H9 (cell line): ENCODE measurements around the gene SOCS7. TPM values are rescaled to one million over a fixed set of nuclear protein-coding genes. Genes with fewer than 3 reads are reported as not detected.

Source experiments
- DNase-seq: peaks from one replicate; pipeline ENCODE4 v3.0.0-alpha.2; 2017
- H2AFZ ChIP-seq: one replicate; pipeline ENCODE4 v1.6.1; 2013; ENCODE audit warnings: mild to moderate bottlenecking, low read length, control low read depth, moderate library complexity
- H2AK5ac ChIP-seq: 2 replicates; pipeline ENCODE4 v1.6.1; 2013; ENCODE audit warnings: low read length, control low read depth, mixed read lengths; ENCODE audit not compliant: insufficient read length
- H2BK120ac ChIP-seq: one replicate; pipeline ENCODE4 v1.6.1; 2013; ENCODE audit warnings: low read depth, mild to moderate bottlenecking, low read length, control low read depth, inconsistent platforms; ENCODE audit not compliant: poor library complexity, severe bottlenecking
- H2BK12ac ChIP-seq: 2 replicates; pipeline ENCODE4 v1.6.1; 2013; ENCODE audit warnings: low read length, control low read depth, mixed read lengths, low read depth; ENCODE audit not compliant: insufficient read length
- H2BK15ac ChIP-seq: 2 replicates; pipeline ENCODE4 v1.6.1; 2013; ENCODE audit warnings: low read depth, low read length, control low read depth
- H2BK20ac ChIP-seq: one replicate; pipeline ENCODE4 v1.6.1; 2013; ENCODE audit warnings: low read depth, mild to moderate bottlenecking, low read length, control low read depth, inconsistent platforms; ENCODE audit not compliant: poor library complexity, severe bottlenecking
- H2BK5ac ChIP-seq: 2 replicates; pipeline ENCODE4 v1.6.1; 2013; ENCODE audit warnings: low read length, control low read depth, mixed read lengths; ENCODE audit not compliant: insufficient read length
- H3K14ac ChIP-seq: 2 replicates; pipeline ENCODE4 v1.6.1; 2013; ENCODE audit warnings: low read length, control low read depth; ENCODE audit not compliant: insufficient read depth
- H3K18ac ChIP-seq: 2 replicates; pipeline ENCODE4 v1.6.1; 2013; ENCODE audit warnings: low read depth, mild to moderate bottlenecking, mixed read lengths, low read length, control low read depth; ENCODE audit not compliant: insufficient read length
- H3K23ac ChIP-seq: 2 replicates; pipeline ENCODE4 v1.6.1; 2013; ENCODE audit warnings: low read length, control low read depth, mixed read lengths, low read depth; ENCODE audit not compliant: insufficient read length
- H3K23me2 ChIP-seq: 2 replicates; pipeline ENCODE4 v1.6.1; 2013; ENCODE audit warnings: low read depth, mild to moderate bottlenecking, mixed read lengths, low read length, control low read depth; ENCODE audit not compliant: insufficient read length, poor library complexity, severe bottlenecking
- H3K27ac ChIP-seq: 2 replicates; pipeline ENCODE4 v1.5.1; 2013; ENCODE audit warnings: low read length, control low read depth, mixed read lengths, low read depth; ENCODE audit not compliant: insufficient read length
- H3K27me3 ChIP-seq: 2 replicates; pipeline ENCODE4 v1.6.1; 2013; ENCODE audit warnings: low read length, control low read depth, inconsistent platforms; ENCODE audit not compliant: insufficient read depth
- H3K4ac ChIP-seq: 2 replicates; pipeline ENCODE4 v1.6.1; 2013; ENCODE audit warnings: low read depth, mild to moderate bottlenecking, control low read depth, inconsistent platforms, low read length, moderate library complexity
- H3K4me1 ChIP-seq: 2 replicates; pipeline ENCODE4 v1.6.1; 2013; ENCODE audit warnings: low read length, control low read depth, inconsistent platforms; ENCODE audit not compliant: insufficient read depth
- H3K4me2 ChIP-seq: 2 replicates; pipeline ENCODE4 v1.6.1; 2013; ENCODE audit warnings: low read length, control low read depth, mixed read lengths; ENCODE audit not compliant: insufficient read length, insufficient read depth
- H3K56ac ChIP-seq: 2 replicates; pipeline ENCODE4 v1.6.1; 2013; ENCODE audit warnings: low read depth, mild to moderate bottlenecking, mixed read lengths, low read length, control low read depth; ENCODE audit not compliant: insufficient read length
- H3K79me1 ChIP-seq: 2 replicates; pipeline ENCODE4 v1.6.1; 2013; ENCODE audit warnings: low read depth, mild to moderate bottlenecking, moderate library complexity, low read length, control low read depth, inconsistent platforms; ENCODE audit not compliant: insufficient read depth, poor library complexity, severe bottlenecking
- H3K79me2 ChIP-seq: 2 replicates; pipeline ENCODE4 v1.6.1; 2013; ENCODE audit warnings: low read length, control low read depth, inconsistent platforms; ENCODE audit not compliant: insufficient read depth
- H3K9ac ChIP-seq: 2 replicates; pipeline ENCODE4 v1.6.1; 2013; ENCODE audit warnings: low read length, control low read depth, mixed read lengths; ENCODE audit not compliant: insufficient read length; ENCODE audit errors: extremely low read depth
- H3K9me3 ChIP-seq: one replicate; pipeline ENCODE4 v1.6.1; 2013; ENCODE audit warnings: low read depth, low read length, inconsistent platforms; ENCODE audit not compliant: control insufficient read depth
- H3T11ph ChIP-seq: one replicate; pipeline ENCODE4 v1.6.1; 2013; ENCODE audit warnings: mild to moderate bottlenecking, low read length, control low read depth, inconsistent platforms
- H4K20me1 ChIP-seq: one replicate; pipeline ENCODE4 v1.6.1; 2013; ENCODE audit not compliant: control insufficient read depth, insufficient read length, insufficient read depth
- H4K5ac ChIP-seq: 2 replicates; pipeline ENCODE4 v1.6.1; 2013; ENCODE audit warnings: low read depth, mild to moderate bottlenecking, mixed read lengths, low read length, control low read depth; ENCODE audit not compliant: insufficient read length
- H4K8ac ChIP-seq: replicated peaks from 2 replicates; pipeline ENCODE4 v1.6.1; 2013; ENCODE audit warnings: low read length, control low read depth, mixed read lengths, low read depth; ENCODE audit not compliant: insufficient read length
- H4K91ac ChIP-seq: 2 replicates; pipeline ENCODE4 v1.6.1; 2013; ENCODE audit warnings: low read depth, mild to moderate bottlenecking, moderate library complexity, mixed read lengths, low read length, control low read depth; ENCODE audit not compliant: insufficient read length
- H3K27ac Mint-ChIP-seq, 3 experiments: 2 replicates in 2 of 3; 3 replicates in 1 of 3; pipeline ENCODE4 v1.8.0; 2020 to 2021; ENCODE audit warnings: mixed read lengths in 3 of 3, mild to moderate bottlenecking in 1 of 3, moderate library complexity in 1 of 3
- H3K27me3 Mint-ChIP-seq: 2 replicates; pipeline ENCODE4 v1.8.0; 2021; ENCODE audit warnings: low read depth, mild to moderate bottlenecking, moderate library complexity, mixed read lengths
- H3K36me3 Mint-ChIP-seq, 3 experiments: 2 replicates in 2 of 3; 3 replicates in 1 of 3; pipeline ENCODE4 v1.8.0; 2020 to 2021; ENCODE audit warnings: low read depth in 3 of 3, mixed read lengths in 3 of 3; ENCODE audit not compliant: insufficient read depth in 1 of 3
- H3K4me1 Mint-ChIP-seq, 2 experiments: 2 replicates each; pipeline ENCODE4 v1.8.0; 2020; ENCODE audit warnings: mixed read lengths in 2 of 2
- H3K4me3 Mint-ChIP-seq, 2 experiments: 2 replicates in 1 of 2; 3 replicates in 1 of 2; pipeline ENCODE4 v1.8.0; 2020 to 2021; ENCODE audit warnings: mild to moderate bottlenecking in 2 of 2, mixed read lengths in 2 of 2, moderate library complexity in 1 of 2
- H3K9me3 Mint-ChIP-seq, 2 experiments: 2 replicates in 1 of 2; 3 replicates in 1 of 2; pipeline ENCODE4 v1.8.0; 2020; ENCODE audit warnings: mild to moderate bottlenecking in 2 of 2, mixed read lengths in 2 of 2, moderate library complexity in 1 of 2
- WGBS: extraction: QIAGEN DNeasy Blood & Tissue Kit; methylation state at CpG from one replicate; pipeline ENCODE4 v1.1.7; 2013; ENCODE audit warnings: missing lambda C conversion rate, low lambda C conversion rate, mixed read lengths; ENCODE audit not compliant: insufficient read length; ENCODE audit errors: extremely low coverage; 5-methylcytosine and 5-hydroxymethylcytosine counted together
- long read RNA-seq: library from polyadenylated mRNA; unstranded; transcript quantifications from one replicate; pipeline ENCODE4 v2.0.0, GENCODE V29; 2020
- total RNA-seq: library from RNA; stranded (reverse); gene quantifications from 2 replicates; pipeline ENCODE4 v1.2.1, GENCODE V29; 2021
- TF ChIP-seq, protein P1 (sequence below): fragments of 200-600 bp; sonication (generic); conservative IDR thresholded peaks from 3 replicates; pipeline ENCODE4 v1.8.0; 2021; ENCODE audit warnings: antibody characterized with exemption, mild to moderate bottlenecking

The SOCS7 gene, protein sequence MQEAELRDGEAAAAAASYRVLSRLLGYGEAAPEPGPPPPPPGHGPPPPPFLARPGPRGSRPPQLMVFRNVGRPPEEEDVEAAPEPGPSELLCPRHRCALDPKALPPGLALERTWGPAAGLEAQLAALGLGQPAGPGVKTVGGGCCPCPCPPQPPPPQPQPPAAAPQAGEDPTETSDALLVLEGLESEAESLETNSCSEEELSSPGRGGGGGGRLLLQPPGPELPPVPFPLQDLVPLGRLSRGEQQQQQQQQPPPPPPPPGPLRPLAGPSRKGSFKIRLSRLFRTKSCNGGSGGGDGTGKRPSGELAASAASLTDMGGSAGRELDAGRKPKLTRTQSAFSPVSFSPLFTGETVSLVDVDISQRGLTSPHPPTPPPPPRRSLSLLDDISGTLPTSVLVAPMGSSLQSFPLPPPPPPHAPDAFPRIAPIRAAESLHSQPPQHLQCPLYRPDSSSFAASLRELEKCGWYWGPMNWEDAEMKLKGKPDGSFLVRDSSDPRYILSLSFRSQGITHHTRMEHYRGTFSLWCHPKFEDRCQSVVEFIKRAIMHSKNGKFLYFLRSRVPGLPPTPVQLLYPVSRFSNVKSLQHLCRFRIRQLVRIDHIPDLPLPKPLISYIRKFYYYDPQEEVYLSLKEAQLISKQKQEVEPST
- total RNA-seq = 28.7 and 31.0 TPM in 2 replicates
- long read RNA-seq, partial matches to known transcripts = 3 of 16 reads
- long read RNA-seq, other reads (novel, unspliced or antisense) = 13 of 16 reads

DNA sequence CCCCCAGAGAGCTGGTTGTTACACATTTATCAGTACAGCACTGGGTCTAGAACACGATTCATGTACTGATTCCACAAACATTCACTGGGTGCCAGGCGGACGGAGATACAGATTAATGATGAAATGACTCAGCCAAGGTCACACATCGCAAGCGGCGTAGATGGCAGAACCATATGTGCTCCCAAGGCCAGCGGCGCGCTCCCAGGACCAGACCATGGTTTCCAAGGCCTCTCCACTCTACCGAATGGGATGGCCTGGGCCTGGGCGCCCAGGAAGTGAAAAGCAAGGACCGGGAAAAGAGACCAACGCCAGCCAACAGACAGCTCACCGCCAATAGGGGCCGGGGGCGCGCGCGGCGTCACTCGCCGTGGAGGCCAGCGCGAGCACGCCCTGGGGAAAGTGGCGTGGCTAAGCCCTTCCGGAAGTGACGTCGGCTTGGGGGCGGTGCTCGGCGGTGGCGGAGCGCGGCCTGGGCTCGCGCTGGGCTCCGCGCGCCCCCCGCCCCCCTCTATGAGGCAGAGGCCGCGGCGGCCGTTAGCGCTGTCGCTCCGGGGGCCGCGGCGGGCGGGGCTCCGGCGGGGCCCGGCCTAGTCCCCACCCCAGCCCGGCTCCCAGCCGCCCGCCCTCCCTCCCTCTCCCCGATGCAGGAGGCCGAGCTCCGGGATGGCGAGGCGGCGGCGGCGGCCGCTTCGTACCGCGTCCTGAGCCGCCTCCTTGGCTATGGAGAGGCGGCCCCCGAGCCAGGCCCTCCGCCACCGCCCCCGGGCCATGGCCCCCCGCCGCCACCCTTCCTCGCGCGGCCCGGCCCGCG, at the start of gene SOCS7:
SOCS7 (plus strand) TSS at position 433 of the 811 bp plus-strand sequence; CDS start at position 642, 209 bp downstream.
- Mint-ChIP-seq H3K9me3 (no peaks in the 10 kb centered on the region), H3K27ac (peak within 1 kb of the TSS; percentile 76 to 86 (median 86); a peak in 6 of 7 replicates), H3K36me3 (no peaks in the 10 kb centered on the region; a peak in 1 of 7 replicates), H3K4me1 (peaks cover 38 to 48% of the 10 kb centered on the region in 2 experiments), H3K4me3 (peak within 1 kb of the TSS; percentile 72 to 90), H3K27me3 (no peaks in the 10 kb centered on the region)
- Histone ChIP-seq H4K5ac (no peak within 1 kb of the TSS), H2BK15ac (no peak within 1 kb of the TSS), H3K23me2 (peaks cover 8% of the 10 kb centered on the region), H3K79me2 (peaks cover 7% of the 10 kb centered on the region; the same call in 1 of the 2 replicates), H4K8ac (no peak within 1 kb of the TSS), H3K79me1 (peaks cover 3% of the 10 kb centered on the region), H2BK5ac (no peak within 1 kb of the TSS), H2BK12ac (no peak within 1 kb of the TSS), H3K9me3 (no peaks in the 10 kb centered on the region), H3K4me1 (peaks cover 7% of the 10 kb centered on the region; the same call in 1 of the 2 replicates), H3K18ac (peak within 1 kb of the TSS; percentile 43), H3K27ac (no peak within 1 kb of the TSS), H2BK20ac (no peak within 1 kb of the TSS), H3K27me3 (no peaks in the 10 kb centered on the region), H3K14ac (peak within 1 kb of the TSS; percentile 45), H3K23ac (no peak within 1 kb of the TSS), H4K91ac (no peak within 1 kb of the TSS), H3K9ac (peak within 1 kb of the TSS; percentile 47), H3K56ac (no peak within 1 kb of the TSS), H3K4ac (no peak within 1 kb of the TSS), H2AFZ (no peak within 1 kb of the TSS), H2BK120ac (no peak within 1 kb of the TSS), H3T11ph (no peak within 1 kb of the TSS), H4K20me1 (no peaks in the 10 kb centered on the region), H2AK5ac (no peak within 1 kb of the TSS), H3K4me2 (peak within 1 kb of the TSS; percentile 81)
- TF ChIP-seq, protein P1, sequence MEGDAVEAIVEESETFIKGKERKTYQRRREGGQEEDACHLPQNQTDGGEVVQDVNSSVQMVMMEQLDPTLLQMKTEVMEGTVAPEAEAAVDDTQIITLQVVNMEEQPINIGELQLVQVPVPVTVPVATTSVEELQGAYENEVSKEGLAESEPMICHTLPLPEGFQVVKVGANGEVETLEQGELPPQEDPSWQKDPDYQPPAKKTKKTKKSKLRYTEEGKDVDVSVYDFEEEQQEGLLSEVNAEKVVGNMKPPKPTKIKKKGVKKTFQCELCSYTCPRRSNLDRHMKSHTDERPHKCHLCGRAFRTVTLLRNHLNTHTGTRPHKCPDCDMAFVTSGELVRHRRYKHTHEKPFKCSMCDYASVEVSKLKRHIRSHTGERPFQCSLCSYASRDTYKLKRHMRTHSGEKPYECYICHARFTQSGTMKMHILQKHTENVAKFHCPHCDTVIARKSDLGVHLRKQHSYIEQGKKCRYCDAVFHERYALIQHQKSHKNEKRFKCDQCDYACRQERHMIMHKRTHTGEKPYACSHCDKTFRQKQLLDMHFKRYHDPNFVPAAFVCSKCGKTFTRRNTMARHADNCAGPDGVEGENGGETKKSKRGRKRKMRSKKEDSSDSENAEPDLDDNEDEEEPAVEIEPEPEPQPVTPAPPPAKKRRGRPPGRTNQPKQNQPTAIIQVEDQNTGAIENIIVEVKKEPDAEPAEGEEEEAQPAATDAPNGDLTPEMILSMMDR = no peak
- DNase-seq = peak; percentile 94
- no CpG with 5 or more reads among the region's 84 CpGs for WGBS
